Colon (tissue), 2 donors: ENCODE results near the gene CBFA2T2.

Experiments
- FAIRE-seq: peaks from 2 replicates; lab custom pipeline; 2012; peaks lifted over from hg19 to GRCh38; lab: Jason Lieb, UNC
- donor health status: control.
- donor health status: control.

The CBFA2T2 gene

DNA sequence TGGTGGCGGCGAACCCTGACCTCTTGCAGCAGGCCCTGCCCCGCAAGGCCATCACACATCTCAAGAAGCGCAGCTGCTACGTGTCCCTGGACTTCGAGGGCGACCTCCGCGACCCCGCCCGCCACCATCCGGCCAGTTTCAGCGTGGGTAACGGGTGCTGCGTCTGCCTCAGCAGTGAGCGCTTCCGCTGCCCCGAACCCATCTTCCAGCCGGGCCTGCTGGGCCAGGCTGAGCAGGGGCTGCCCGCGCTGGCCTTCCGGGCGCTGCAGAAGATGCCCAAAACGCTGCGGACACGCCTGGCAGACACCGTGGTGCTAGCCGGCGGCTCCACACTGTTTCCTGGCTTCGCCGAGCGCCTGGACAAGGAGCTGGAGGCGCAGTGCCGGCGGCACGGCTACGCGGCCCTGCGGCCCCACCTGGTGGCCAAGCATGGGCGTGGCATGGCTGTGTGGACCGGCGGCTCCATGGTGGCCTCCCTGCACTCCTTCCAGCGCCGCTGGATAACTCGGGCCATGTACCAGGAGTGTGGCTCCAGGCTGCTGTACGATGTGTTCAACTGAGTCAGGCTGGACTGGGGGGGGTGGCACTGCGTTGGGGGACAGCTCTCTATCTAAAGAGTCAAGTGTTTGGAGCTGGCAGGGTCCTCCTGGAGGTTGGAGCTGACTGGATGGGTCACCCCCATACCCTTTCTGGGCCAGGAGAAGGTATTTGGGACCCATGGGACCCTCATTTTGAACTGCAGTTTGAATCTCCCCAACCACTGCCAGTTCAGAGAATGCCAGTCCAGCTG, 178.0 kb downstream of the CBFA2T2 start:
- FAIRE-seq: no peak

DNA sequence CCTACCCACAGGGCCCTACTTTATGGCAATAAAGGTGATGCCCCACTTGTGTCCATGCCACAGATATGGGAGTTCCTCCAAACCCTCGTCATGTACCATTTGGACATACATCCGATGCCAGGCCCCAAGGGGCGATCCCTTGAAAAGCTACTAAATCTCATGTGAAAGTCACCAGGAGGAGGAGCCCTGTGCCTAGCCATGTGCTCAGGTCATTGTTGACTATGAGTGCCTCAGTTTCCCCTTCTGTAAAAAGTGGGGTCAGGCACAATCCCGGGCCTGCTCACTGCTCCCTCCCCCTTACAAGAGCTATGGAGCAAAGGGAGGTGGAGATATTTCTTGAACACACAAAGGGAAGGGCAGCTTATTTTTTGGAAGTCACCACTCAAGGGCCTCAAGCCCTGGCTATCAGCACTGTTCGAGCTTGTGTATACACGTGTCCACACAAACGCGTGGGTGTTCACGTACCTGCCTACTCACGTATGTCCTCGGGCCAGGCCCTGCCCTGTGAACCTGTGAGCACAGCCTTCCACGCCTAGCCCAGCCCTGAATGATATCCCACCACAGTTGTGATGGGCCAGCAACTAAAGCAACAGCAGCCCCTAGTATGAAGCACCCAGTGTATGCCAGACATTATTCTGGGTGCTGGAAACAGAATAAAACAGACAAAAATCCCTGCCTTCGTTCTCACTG, 178.7 kb downstream of the CBFA2T2 start:
- FAIRE-seq: no peak

DNA sequence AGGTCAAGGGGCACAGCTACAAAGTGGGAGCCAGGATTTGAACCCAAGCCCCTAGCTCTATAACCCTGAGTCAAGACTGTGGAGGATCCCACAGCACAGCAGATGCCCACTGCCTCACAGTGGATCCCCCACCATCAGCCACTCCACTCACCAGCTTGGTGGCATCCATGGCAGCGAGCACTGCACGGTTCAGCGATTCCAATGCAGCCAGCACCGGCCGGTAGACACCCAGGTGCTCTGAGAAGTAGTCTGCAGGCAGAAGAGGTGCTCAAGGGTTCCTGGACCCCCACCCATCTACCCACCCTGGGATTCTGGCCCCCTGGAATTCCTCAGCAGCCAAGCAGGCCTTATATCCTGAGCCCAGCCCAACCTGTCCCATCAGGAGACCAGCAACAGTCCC, 179.3 kb downstream of the CBFA2T2 start:
- no peak for FAIRE-seq

DNA sequence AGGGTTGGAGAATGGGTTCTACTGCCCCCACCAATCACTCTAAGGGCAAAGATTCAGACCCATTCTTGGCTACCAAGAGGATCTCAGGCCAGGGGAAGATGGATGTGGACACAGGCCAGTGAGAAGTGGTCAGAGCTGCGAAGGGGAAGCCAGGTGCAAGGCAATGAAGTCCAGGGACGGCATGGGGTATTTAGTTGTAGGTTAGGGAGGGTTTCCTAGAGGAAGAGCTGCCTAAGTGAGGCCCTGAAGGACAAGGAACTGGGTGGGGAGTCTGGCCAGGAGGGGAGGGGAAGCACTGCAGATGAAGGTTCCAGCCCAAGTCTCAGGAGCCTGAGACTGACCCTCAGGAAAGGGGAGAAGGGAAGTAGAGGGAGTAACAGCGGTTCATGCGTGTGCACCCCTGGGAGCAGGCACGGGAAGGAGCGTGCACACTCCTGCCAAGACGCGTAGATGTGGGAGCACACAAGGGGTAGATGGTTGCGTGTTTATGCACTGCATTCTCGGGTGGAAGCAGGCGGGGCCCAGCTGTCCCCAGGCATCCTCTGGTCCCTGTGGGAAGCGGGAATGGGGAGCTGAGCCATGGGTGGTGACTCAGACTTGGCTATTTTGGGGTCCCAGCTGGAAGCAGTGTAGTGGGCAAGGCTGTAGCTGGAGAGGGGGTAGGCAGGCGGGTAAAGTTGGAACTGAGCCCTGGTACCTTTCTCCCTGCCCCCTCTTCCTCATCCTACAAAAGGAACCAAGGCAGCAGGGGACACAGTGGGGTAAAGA, 180.2 kb downstream of the CBFA2T2 start:
- FAIRE-seq: no peak

DNA sequence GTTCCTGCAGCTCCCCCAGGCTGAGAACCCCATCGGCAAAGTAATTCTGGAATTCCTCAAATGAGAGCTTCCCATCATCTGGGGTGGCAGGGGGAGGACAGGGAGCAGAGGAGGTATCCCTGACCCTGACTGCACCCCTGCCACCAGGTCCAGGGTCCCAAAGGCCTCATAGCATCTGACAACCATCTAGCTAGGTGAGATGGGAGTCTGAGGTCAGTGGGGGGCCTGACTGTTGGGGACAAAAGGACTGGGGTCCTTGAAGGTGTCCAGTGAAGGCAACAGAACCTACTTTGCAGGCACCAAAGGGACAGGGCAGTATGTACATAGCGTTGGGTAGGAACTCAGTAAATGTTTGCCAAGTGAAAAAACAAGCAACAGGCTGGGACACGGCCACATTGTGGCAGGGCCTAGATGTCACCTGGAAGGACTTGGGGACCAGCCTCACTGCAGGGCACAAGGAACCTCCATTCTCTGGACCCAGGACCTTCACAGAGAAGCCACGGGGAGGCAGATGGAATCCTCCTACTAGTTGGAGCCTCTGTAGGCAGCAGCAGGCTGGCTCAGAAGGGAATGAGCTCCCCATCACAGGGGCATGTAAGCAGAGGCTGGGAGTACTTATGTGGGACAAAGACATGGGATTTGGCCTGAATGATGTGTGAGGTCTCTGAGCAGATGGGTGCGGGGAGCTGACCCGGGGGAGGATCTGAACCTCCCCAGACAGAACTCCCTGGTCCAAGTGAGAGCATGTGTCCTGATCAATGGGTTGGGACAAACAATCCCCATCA, 181.0 kb downstream of the CBFA2T2 start:
- FAIRE-seq: no peak

DNA sequence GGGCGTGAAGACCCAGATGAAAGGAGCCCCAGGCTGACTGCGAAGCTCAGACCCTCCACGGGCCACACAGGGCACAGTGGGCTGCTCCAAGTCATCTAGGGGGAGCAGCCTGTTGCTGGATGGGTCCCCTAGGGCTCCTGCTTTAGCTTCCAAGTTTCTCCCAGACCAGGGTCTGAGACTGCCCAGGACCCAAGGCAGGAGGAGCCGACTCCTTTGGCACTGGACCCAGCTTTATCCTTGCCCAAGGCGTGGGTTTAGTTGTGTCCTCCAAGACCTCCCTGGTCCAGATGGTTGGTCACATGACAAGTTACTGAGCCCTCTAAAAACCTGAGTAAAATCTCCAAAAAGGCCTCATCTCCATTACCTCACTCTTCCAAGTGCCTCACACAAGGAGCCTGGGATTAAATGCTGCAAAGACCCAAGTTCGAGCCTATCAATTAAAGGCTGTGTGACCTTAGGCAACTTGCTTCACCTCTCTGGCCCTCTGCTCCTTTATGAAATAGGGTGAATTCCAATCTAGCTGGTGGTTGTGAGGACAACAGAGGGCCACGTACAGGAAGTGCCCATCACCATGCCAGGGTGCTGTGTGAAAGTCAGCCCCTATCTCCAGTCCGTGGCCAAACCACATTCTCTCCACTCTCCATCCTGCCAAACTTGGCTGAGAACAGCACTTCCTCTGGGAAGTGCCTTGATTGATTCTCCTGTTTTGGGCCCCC, 181.8 kb downstream of the CBFA2T2 start:
- FAIRE-seq: no peak

DNA sequence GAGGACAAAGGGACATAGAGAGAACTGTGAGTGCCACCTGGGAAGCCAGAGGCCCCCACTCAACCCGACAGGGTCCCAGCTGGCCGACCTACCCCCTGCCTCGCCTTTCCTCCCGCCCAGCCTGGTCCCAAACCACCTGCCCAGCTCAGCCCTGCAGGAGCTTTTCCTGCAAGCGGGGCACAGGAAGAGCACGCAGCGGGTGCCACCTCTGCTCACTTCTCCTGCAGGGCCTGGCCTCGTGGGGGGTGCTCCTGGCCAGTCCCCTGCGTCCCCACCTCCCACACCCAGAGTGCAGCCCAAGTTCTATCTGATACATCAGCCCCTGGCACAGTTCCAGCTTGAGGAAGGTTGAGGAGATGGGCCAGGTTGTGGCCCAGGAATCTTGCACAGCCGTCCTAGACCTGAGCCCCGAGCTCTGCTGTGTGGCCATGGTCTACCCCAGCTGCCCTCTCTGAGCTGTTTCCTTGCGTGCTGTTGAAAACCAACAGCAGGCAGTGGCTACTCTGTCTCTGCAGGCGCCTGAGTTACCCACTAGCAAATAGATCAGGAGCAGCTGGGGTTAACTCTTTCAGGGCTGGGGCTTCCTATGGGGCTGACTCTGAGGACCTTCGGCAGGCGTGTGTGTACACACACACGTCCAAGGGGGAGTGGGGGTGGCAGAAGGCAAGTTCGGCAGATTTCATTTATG, 182.7 kb downstream of the CBFA2T2 start:
- FAIRE-seq: no peak

DNA sequence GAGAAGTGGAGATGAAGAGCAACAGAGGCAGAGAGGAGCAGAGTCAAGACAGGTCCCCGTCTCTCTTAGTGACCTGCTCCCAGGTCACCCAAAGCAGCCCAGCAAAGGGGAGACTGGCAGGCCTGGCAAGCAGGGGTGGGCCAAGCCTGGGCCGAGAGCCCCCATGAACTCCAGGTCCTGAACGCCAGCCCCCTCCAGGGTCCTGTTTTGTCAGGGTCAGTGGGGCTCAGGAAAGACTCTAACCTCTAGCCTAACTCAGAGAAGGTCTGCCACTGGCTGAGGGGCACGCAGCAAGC, 183.2 kb downstream of the CBFA2T2 start:
- no peak for FAIRE-seq

DNA sequence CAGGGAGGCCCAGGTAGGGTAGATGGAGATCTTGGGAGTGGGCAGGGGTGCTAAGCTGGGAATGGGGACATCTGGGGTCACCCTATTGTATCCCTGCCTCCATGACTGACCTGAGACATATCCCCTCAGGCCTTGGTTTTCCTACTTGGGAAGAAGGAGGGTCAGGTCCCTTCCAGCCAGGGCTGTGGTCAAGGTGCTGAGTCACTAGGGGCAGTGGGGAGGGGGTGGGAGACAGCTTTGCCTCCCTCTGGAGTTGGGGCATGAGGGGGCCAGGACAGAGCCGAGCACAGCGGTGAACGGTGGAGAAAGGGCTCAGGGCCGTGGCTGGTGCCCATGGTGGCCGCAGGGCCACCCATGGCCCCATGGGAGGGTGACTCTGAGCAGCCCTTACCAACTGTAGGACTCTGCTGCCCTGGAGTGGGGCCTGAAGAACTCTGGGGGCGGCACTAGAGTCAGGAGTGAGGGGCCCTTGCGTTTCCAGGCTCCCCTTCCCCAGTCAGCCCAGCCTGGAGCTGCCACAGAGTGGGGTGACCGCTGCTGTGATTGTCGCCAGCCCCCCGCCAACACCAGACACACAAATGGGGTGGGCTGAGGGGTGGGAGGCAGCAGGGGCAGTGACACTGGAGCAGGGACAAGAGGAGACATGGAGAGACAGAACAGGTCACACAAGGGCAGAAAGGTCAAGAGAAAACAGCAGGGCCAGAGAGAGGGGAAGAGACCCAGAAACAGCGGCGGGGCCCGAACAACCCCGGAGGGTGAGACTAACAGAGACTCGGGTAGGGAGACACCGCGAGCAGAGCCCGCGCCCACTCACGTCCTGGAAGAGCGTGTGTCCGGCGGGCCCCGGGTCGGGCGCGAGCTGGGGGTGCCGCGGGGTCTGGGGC, 183.8 kb downstream of the CBFA2T2 start:
- no peak for FAIRE-seq

DNA sequence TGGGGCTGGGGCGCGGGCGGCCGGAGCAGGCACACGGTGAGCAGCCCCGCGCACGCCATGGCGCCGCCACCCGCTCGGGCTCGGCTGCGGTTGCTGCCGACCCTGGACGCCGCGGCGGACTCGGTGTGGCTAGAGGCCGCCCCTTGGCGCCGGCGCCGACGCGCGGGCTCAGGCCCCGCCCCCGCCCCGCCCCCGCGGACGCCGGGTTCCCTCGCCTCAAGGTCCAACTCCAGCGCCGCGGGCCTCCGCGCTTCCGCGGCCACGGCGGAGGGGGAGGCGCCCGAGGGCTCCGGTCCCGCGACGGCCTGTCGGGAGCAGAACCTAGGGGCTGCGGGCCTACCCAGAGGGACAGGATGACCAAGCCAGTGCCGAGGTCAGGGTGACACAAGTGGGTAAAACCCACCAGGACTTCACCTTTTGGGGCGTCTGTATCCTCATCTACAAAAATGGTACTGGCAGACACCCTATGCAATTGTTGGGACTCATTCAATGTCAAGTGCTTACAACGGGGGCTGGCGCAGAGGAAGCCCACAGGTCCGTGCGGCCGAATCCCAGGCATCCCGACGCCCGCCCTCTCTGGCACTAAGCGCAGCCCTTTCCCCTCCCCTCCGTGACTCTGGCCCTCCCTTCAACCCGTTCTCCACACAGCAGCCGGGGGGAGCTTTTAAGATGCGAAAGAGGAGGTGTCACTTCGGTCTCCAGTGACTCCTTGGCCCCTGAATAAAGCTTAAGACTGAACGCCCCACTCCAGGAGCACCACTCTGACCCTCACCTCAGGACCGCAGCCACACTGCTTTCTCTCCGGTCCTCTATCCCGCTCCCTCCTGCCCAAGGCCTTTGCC, 184.6 kb downstream of the CBFA2T2 start, which contains the start of gene NECAB3:
Gene NECAB3 (minus strand): TSS at position 135 of the 842 bp plus-strand sequence. CDS start 76 bp downstream, at position 59.
- FAIRE-seq: no peak

DNA sequence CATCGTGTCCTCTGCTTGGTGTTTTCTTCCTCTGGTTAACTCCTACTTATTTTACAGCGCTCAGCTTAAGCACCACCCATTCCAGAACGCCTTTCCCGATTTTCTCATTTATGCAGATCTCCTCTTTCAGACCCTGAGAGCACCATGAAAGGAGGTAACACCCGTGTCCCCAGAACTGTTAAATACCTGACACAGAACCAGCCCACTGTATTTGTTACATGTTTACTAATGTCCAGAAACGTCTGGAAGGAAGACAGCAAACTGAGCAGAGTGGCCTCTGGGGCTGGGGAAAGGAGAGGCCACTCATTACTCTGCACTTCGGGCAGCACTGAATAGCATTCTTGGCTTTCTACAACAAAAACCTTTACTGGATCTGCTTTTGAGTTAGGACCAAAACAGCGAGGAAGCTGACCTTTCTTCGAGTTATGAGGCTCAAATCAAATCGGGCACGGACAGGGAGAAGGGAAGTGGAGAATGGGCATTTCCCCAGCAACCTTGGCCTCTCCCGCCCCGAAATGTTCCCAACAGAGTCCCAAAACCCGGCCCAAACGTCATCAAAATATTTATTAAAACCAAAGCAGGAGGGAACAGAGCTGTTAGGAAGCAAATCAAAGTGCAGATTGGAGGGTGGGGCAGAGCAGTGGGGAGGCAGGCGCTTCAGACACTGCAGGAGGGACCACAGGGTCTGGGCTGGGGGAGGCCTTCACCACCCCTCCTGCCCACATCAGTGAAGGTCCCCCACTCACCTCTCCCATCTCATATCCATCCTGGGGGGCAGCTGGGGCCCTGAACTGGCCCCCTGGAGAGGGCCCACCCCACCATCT, 185.5 kb downstream of the CBFA2T2 start:
- no peak for FAIRE-seq

DNA sequence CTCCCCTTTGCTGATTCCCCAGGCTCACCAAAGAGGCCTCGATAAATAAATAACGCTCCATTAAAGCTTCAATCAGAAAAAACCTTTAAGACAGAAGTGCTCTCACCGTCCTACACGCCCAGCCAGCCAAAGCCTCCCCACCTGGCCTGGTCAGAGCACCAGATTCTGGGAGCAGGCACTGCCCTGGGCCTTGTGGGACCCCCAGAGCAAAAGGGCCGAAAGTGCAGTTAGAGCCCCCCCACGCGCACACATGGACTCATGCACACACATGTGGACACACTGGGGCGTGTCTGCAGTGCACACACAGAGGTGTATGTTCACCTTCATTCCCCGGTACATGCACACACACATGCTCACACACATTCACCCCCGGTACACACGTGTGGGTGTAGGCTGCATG, 186.2 kb downstream of the CBFA2T2 start:
- FAIRE-seq: no peak

DNA sequence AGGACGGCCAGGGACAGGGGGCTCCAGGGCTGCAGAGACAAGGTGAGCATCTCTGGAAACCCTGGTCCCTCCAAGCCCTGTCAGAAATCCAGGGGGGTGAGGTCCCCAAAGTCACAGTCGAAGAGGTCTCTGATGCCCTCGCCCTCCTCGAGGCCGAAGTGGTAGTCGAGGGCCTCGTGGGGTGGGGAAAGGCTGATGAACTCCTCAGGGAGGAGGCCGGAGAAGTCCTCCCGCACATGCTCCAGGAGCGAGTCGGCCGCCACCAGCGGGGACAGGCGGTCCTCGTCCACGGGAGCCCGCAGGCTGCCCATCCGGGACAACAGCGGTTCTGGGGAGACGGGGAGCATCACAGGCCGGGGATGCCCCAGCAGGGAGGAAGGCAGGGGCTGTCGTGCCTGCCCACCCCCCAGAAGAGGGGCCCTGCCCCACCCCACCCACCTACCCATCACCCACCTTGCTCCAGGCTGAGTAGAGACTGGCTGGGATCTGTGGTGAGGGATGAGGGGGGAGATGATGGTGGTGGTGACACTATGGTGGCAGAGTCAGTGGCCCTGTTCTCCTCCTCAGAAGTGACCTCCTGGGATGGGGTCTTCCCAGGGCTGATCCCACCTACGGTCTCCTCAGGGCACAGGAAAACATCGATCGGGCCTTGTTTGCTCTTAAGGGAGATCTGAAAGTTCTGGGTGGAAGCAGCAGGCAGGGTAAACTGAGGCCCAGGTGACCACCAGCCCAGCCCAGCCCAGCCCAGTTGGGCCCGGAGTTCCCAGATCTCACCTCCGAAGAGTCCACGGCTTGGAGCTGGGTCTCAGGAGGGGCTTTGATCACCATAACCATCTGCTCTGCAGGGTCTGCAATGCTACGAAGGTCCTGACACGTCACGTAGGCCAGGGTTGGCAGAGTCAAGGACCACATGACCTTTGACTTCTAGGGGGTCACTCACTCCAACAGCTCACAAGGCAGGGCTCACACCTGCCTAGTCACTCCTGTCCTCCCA, 187.1 kb downstream of the CBFA2T2 start:
- FAIRE-seq: no peak

DNA sequence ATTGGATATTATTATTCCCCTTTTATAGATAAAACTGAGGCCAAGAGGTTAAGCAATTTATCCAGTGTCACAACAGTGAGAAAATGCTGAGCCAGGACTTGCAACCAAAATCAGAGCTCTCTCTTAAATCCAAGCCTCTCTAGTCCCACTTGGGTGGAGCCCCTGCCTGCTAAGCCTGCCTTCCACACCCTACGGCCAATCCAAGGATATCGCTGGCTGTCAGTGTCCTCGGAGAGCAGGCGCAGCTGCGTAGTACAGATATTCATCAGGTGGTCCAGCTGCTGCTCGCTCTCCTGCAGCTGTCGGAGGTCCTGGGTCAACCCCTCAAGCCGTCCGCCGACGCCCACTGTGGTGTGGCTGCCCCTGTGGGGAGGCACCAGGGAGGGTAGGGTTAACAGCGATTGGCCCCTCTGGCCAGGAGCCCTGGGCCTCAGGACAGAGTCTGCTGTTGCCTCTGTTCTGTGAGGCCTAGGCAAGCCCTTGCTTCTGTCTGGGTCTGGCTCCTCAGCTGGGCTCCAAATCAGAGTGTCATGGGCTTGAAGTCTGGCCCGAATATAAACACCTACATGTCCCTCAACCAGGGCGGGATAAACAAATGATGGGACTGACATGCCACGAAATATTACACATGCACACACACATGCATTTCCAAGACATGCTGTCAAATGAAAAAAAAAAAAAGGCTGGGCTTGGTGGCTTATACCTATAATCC, 188.3 kb downstream of the CBFA2T2 start:
- FAIRE-seq: no peak

DNA sequence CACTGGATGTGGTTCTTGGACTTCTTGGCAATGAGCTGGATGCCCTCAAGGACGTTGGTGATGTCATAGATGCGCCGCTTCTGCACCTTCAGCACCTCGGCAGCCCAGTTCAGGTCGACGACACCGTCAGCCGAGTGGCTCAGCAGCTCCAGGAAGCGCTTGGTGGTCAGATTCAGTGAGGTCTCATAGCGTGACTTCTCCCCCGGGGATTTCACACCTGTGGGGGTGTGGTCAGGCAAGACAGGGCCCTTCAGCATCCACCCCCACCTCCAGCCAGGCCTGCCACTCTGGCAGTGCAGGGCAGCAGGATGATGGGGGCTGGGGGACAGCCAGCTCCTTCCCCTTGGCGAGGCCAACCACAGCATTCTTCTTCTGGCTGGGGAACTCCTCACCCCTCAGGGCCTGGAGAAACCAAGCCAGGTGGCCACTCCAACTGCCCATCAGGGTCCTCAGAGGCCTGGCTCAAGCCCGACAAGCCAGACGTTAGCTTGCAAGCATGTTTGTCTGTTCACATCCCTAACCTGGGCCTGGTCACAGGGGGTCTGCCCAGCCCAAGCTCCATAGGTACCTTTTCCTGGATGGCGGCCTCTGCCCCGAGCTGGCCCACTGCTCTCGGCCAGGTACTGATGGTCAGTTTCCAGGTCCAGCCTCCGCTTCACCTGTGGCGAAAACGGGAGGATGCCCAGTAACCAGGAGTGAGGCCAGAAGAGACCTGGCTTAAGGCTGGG, 190.0 kb downstream of the CBFA2T2 start:
- FAIRE-seq: no peak

DNA sequence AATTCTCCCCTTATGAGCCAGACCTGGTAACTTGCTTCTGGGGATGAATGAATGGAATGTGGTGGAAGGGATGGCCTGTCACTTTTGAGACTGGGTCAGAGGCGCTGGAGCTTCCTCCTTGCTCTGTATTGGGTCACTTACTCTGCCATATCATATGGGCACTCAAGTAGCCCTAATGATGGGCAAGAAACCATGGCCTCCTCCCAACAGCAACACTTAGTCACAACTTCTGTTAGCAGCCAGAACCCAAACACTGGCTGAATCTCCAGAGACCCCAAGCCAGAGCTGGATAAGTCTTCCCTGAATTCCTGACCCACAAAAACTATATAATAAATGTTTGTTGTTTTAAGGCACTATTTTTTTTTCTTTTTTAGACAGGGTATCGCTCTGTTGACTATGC, 190.8 kb downstream of the CBFA2T2 start:
- FAIRE-seq: no peak
